Putamen (tissue), 1 donor: ENCODE measurements around the gene FBF1.
"Not testable (repeated sequence)": the region's sequence is repeated elsewhere in the genome, so short reads cannot be mapped to it uniquely, and the experiment has no call there.

ENCODE experiments used
- DNase-seq: peaks from one replicate; pipeline ENCODE4 v3.0.0-alpha.2; 2016; ENCODE audit warnings: low spot score

The FBF1 gene, protein sequence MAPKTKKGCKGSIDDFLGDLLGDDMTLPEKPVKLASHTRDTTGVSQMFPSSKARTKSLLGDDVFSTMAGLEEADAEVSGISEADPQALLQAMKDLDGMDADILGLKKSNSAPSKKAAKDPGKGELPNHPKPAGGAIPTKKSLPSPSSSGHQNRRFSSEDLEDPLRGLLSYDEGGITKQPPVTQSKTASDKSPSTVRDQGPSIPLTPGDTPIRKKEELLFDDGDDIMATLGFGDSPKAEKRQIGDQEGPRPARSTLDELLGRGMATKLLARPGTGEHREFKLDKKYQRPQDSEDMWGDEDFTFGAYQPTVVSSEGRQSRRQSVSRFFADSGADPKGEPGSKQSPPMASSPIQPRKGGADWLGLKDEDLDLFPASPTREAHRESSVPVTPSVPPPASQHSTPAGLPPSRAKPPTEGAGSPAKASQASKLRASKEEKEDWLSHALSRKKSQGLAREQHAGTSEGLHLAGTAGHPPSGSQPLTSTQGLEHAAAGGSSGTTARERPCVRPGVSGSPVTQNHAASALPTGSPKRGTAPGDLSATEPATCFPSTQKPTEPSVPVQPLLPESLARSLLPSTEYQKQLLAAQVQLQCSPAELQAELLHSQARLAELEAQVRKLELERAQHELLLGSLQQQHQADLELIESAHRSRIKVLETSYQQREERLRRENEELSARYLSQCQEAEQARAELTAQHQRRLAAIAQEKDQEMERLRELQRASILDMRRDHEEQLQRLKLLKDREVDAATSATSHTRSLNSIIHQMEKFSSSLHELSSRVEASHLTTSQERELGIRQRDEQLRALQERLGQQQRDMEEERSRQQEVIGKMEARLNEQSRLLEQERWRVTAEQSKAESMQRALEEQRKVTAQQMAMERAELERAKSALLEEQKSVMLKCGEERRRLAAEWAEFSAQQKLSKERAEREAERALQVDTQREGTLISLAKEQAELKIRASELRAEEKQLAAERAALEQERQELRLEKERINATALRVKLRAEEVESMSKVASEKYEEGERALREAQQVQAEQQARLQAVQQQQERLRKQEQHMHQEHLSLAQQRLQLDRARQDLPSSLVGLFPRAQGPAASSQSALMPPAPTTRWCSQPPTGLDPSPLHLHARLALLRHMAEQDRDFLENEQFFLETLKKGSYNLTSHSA

DNA sequence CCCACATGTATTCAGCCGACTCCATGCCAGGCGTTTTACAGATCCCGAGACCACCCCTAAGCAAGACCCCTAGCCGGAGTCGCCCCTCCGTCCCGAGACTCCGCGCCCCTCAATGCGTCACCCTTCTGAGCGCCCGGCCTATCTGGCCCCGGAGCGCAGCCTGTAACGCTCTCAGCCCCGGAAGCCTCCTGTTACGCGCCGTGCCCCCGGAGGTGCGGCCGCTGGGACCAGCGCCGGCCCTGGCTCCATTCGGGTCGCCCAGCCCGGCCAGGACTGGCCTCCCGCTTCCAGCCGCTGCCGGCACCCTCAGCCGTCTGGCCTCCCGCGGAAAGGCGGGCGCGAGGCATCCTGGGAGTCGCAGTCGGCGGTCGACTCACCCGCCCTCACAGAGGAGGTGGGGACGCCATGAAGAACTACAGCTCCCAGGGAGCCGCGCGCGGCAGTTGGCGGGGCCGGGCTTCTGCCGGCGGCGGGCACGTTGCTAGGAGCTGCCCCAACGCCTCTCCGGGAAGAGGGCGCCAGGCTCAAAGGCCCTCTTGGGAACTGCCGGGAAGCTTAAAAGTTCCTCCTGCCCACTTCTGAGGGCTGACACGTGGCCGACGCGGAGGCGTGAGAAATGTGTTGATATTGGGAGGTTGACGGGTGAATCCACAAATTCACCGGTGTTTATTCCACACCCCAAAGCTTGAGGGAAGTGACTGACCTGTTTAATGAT is at the start of gene FBF1:
Gene FBF1, minus strand, starts transcription at position 316 of the 715 bp plus-strand sequence. CDS start 2,893 bp downstream, outside the sequence.
- DNase-seq = peak; percentile 95

DNA sequence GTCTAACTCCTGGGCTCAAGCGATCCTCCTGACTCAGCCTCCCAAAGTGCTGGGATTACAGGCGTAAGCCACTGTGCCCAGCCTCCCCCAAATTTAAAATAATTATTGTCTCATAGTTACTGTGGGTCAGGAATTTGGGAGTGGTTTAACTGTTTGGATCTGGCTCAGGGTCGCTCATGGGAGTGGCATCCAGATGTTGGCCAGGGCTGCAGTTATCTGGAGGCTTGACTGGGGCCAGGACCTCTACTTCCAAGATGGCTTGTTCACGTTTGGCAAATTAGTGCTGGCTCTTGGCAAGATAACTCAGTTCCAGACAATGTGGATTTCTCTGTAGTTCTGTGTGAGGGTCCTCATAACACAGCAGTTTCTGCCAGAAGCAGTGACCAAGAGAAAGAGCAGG is 46.2 kb upstream of the FBF1 start:
- DNase-seq = no peak

DNA sequence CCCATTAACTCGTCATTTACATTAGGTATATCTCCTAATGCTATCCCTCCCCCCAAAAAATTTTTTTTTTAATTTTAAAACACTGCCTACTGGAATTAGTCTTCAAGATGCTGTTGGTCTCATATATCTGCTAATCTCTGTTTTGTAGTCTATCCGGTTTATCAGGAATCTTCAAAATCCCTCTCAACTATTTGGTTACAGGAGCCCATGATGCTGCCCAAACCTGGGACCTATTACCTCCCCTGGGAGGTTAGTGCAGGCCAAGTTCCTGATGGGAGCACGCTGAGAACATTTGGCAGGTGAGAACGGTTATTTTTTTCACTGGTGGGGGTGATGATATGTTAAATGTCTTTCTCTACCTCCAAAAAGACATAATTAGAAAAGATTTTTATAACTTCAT is 45.1 kb upstream of the FBF1 start:
- DNase-seq = no peak

DNA sequence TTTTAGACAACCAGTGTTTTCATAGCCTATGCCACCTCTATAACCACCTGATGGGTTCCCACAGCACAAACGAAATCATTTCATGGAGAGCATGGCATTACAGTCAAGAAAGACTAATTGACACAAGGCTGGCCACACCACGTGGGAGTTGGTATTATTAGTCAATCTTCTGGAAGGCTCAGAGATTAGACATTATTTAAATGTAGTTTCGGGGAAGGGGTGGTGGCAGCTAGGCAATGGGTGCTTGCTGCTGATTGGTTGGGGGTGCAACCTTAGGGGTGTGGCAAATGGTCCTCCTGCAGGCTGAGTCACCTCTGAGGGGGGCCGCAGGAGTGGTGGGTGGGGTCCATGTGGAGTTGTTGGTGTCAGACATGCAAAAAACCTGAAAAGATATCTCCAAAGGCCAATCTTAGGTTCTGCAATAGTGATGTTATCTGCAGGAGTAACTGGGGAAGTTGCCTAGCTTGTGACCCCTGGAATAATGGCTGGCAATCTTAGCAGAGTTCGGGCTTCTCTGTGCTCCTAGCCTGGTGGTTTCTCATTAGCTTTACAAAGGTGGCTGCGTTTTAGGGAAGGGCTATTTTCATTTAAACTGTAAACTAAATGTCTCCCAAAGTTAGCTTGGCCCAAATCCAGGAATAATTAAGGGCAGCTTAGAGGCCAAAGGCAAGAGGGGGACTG is 42.8 kb upstream of the FBF1 start:
- no peak for DNase-seq

DNA sequence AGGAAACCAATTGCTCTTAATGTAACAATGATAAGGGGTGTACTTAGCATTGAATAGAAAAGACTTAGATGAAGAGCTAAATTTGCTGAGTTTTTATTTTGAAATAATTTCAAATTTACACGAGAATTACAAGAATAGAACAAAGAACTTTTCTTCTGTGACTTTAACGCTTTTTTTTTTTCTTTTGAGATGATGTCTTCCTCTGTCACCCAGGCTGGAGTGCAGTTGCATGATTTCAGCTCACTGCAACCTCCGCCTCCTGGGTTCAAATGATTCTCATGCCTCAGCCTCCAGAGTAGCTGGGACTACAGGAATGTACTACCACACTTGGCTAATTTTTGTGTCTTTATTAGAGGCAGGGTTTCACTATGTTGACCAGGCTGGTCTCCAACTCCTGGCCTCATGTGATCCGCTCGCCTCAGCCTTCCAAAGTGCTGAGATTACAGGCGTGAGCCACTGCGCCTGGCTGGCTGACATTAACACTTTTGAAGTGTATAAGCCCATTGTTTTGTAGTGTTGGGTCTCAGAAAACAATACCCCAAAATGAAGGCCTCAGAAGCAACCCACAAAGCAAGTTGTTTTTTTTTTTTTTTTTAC is 40.3 kb upstream of the FBF1 start:
- DNase-seq = no peak

DNA sequence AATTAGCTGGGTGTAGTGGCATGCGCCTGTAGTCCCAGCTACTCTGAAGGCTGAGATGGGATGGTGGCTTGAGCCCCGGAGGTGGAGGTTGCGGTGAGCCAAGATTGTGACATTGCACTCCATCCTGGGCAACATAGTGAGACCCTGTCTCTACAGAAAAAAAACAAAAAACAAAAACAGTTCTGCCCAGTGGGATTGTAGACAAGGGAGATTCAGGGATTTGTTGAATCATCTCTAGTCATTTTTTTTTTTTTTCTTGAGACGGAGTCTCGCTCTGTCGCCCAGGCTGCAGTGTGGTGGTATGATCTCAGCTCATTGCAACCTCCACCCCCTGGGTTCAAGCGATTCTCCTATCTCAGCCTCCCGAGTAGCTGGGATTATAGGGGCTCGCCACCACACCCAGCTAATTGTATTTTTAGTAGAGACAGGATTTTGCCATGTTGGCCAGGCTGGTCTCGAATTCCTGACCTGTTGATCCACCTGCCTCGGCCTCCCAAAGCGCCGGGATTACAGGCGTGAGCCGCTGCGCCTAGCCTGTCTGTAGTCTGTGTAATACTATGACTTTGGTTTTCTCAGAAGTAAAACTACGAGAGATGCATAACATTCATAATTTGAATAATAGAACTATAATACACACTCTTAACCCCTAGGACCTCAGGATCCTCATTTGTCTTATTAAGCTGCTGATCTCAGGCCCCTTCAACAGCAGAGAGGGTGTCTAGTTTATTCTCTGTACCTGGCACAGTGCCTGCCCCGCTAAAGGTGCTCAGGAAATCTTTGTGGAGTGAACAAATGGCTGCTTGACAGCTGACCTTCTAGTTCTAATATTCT is 39.6 kb upstream of the FBF1 start:
- no peak for DNase-seq

DNA sequence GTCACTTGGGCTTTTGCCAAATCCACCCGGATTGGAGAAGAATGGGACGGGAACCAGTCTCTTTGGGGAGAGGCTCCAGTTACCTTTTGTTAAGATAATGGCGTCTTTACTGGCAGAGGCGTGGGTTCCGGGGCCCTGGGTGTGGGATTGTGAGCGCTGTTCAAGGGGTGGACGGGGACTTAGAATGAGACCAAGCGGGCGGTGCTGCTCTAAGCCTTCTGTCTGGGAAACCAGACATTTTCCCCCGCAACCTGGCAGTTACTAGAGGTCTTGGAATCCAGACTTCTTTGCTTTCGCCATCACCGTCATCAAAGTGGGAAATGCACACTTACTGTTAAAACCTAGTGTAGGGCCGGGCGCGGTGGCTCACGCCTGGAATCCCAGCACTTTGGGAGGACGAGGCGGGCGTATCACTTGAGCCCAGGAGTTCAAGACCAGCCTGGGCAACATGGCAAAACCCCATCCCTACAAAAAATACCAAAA is 38.9 kb upstream of the FBF1 start:
- no peak for DNase-seq

DNA sequence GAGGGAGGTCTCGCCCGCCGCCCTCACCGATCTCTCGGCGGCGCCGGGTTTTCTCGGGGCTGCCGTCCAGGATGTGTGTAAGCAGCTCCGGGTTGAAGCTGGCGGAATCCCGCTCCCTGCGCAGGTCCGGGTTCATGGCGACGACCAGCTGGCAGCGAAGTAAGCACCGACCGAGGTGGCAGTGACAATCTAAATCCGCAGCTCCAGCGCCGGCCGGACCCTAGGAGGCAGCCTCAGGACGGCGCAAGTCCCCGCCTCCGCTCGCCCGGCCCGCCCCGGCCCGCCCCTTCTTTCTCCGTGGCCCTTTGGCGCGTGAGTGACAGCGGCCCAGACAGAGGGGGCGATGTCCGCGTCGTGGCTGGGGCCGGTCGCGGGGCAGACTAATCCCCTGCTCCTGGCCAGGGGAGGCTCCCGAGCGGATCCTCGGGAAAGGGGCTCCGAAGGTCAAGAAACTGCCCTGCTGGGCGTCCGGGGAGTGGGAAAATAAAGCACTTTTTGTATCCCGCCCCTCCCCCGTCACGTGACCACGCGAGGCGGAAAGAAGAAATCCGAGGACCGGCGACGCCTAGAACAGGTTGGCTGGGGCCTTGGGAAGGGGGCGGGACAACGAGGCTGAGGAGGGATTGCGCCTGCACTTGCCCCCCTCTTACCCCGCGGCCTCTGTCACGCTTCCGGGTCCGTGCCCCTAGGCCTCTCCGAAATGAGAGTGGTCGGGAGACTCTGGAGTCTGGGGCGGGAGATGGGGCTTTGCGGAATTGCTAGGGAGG is 38.3 kb upstream of the FBF1 start, which contains the start of the genes ACOX1 and TEN1:
Gene ACOX1, minus strand, starts transcription at position 229 of the 767 bp plus-strand sequence. Its CDS starts 93 bp downstream, at position 136.
Gene TEN1, plus strand, starts transcription at position 303 of the 767 bp plus-strand sequence. CDS start 6,953 bp downstream, outside the sequence.
- peak; percentile 97 for DNase-seq

DNA sequence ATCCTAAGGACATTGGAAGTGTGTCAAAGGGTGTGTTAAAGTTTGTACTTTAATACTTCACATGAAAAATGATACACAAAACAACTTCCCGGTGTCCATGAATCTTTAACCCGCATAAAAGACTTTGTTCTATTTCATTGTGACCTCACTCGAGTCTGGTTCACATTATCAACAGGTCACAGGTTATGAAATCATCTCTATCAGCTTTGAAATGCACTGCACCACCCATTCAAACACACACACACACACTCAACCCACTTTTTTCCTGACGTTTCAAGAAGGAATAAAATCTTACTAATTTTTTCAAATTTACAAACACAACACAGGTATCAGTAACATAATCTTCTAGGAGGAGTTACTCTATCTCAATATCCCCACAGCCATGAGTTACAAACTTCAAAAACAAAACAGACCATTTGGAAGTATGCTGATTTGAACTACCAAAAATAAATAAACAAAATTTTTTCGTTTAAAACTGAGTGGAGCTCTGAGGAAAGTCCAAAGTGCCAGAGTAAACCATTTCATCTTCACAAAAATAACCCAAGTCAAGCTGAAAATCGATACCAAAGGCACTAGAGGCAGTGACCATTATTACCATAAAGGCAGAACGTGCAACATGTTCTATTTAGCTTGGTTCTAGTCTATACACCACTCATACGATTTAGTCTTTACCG is 35.5 kb upstream of the FBF1 start:
- no peak for DNase-seq

DNA sequence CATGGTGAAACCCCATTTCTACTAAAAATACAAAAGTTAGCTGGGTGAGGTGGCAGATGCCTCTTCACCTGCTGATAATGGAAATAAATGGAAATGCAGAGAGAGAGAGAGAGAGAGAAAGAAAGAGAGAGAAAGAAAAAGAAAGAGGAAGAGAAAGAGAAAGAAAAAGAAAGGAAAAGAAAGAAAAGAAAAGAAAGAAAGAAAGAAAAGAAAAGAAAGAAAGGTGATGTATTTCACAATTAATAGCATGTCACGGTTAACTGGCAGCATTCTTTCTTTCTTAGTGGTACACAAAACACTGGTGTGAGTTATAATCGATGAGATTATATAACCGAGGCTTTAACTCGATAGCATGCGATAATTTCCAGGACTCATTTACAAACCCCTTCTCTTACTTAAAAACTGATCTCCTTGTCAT is 34.9 kb upstream of the FBF1 start:
- DNase-seq = no peak

DNA sequence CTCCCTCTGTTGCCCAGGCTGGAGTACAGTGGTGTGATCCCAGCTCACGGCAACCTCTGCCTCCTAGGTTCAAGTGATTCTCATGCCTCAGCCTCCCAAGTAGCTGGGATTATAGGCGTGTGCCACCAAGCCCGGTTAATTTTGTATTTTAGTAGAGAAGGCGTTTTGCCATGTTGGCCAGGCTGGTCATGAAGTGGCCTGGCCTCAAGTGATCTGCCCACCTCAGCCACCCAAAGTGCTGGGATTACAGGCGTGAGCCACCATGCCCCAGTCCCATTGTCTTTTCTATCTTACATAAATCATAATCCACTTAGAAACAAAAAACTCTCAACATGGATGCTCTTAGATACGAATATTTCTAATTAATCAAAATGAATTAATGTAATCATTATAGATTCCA is 34.3 kb upstream of the FBF1 start:
- not testable (repeated sequence) for DNase-seq

DNA sequence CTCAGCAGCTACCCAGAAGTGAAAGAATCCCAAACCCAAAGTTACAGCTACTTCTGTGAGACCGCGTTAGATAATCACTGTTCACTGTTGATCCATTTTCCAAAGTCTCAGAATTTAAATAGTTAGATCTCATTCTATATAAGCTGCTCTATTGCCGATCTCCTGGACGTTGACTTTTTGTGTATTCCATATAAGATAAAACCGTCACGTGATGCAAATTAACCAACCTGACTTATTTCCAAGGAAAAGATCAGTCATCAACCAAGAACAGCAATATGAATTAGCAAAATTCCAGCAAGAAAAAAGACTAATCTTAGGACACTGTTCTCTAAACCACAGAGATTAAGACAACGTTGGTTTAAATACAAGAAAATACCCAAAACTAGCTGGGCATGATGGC is 29.8 kb upstream of the FBF1 start:
- DNase-seq = no peak

DNA sequence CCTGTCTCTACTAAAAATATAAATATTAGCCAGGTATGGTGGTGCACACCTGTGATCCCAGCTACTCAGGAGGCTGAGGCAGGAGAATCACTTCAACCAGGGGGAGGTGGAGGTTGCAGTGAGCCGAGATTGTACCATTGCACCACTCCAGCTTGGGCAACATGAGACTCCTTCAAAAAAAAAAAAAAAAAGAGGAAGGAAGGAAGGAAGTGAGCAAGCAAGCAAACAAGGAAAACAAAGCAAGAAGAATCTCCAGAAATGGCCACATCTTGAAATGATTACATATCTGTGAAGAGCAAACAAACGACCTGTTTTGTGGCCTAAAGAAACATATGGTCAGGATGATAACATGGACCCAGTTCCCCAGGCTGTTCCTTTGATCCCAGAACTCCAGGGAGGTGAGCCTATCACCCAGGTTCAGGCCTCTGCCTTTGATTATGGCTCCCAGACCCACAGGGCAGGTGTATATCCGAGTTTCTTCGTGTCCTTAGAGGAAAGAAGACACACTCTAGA is 29.2 kb upstream of the FBF1 start:
- no peak for DNase-seq

DNA sequence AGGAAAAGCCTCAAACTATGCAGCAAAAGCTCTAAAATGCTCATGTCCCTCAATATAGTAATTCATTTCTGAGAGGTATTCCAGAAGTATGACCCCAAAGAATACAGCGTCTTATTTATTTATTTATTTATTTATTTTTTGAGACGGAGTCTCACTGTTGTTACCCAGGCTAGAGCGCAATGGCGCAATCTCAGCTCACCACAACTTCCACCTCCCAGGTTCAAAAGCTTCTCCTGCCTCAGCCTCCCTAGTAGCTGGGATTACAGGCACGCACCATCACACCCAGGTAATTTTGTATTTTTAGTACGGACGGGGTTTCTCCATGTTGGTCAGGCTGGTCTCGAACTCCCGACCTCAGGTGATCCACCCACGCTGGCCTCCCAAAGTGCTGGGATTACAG is 28.2 kb upstream of the FBF1 start:
- not testable (repeated sequence) for DNase-seq

DNA sequence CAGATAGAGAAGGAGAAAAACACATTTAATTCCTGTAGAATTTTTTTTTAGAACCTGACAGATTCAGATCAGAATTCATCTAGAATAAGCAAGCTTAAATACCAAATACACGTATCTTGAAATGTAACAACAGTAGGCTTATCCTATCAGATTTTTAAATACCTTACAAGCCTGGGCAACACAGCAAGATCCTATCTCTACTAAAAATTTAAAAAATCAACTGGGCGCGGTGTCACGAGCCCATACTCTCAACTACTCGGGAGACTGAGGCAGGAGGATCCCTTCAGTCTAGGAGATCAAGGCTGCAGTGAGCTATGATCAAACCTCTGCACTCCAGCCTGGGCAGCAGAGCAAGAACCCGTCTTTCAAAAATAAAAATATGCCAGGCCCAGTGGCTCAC is 24.6 kb upstream of the FBF1 start:
- no peak for DNase-seq

DNA sequence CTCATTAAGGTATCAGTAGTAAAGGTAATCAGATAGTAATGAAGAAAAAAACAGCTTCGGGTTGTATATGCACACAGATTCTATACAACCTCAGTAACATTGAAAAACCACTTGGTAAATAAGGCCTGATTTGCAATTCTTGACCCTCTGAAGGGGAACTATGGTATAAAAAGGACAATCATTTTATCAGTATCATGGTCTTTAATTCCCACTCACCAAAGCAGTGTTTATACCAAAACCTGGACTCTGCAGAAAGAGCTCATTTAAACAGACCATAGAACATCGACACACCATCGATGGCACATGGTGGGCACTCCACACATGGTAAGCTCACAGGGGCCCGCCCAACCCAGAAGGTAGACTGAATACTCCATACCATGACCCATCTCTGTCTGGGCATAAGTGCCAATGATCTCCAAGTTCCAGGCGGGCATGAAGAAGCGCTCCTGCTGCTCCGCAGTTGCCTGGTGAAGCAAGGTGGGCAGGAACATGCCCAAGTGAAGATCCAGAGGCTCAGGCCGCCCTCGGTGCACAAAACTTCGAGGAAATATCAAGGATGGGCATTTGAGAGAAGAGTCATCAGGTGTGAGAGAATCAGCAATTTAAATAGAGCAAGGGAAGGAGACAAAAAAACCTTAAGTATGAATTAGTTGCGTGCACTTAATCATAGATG is 19.1 kb upstream of the FBF1 start:
- DNase-seq = no peak
